Measurements from ENCODE around the gene YWHAE. TPM values are rescaled to one million over a fixed set of nuclear protein-coding genes. Genes with fewer than 3 reads are reported as not detected.
A peak's percentile ranks its signal among the peaks of the same experiment; 100 is the strongest.
"Not testable (repeated sequence)": the region's sequence is repeated elsewhere in the genome, so short reads cannot be mapped to it uniquely, and the experiment has no call there.

The YWHAE gene
- total and polyA plus RNA-seq, 10 of the 15 experiments (the other 5 are each of a cell fraction or from before 2014, with no cell fraction given): 189 to 651 (median 469) TPM

GRCh38 chr17:1387490-1388227 is 12.4 kb downstream of the YWHAE start:
- H3K9me3 ChIP-seq (replicated peaks; ENCODE audit: control insufficient read depth, insufficient read depth, low read length); H3K4me1 ChIP-seq (ENCODE audit: control insufficient read depth, insufficient read depth, low read length); FAIRE-seq; H3K4me3 ChIP-seq; H3K27ac ChIP-seq (ENCODE audit: control insufficient read depth, insufficient read depth); H2AFZ ChIP-seq (ENCODE audit: control insufficient read depth, low read depth, low read length); ATAC-seq; intact Hi-C loops (cut with micrococcal nuclease; ENCODE audit: unreplicated experiment); H3K27me3 ChIP-seq (replicated peaks in 1 of 2; ENCODE audit: control insufficient read depth in 2 of 2, insufficient read depth in 2 of 2, low read length in 1 of 2); BruUV-seq (replicated peaks); H3K4me2 ChIP-seq (ENCODE audit: control insufficient read depth, insufficient read depth); DNase-seq (ENCODE audit: low read depth, low spot score); H3K36me3 ChIP-seq (ENCODE audit: control insufficient read depth in 2 of 2, insufficient read depth in 2 of 2, low read length in 1 of 2); H3K9ac ChIP-seq (ENCODE audit: control insufficient read depth, insufficient read depth, low read length); in situ Hi-C loops (cut with MboI): not testable (repeated sequence)
- TF ChIP-seq MLLT1 (IDR thresholded peaks at IDR 0.05): peak; percentile 28; the same call in 1 of the 2 replicates
- RAD21 ChIA-PET (ENCODE audit: unreplicated experiment): interaction anchor here (0.9 to 1.3 kb wide), 3 partner anchors 10 to 23 kb away, joined by 3 to 4 read pairs (median 3); no protein-coding TSS in a partner anchor
- SMC1A ChIA-PET (ENCODE audit: uncharacterized antibody, unreplicated experiment): interaction anchor here (1.2 to 6.9 kb wide), 4 partner anchors 9 to 66 kb away, joined by 4 to 61 read pairs (median 4); no protein-coding TSS in a partner anchor
- Histone ChIP-seq H3K79me2 (ENCODE audit: control insufficient read depth, insufficient read depth, low read length) (peaks cover 97% of the 10 kb centered on the region), H4K20me1 (ENCODE audit: control insufficient read depth, insufficient read depth) (peaks cover 12% of the 10 kb centered on the region)
- POLR2A ChIA-PET: interaction anchor here (0.6 to 2.0 kb wide), 9 partner anchors 9 to 566 kb away, joined by 3 to 9 read pairs (median 4); no protein-coding TSS in a partner anchor
- WGBS (ENCODE audit: insufficient coverage, insufficient replicate concordance, low lambda C conversion rate, missing lambda C conversion rate): 78% methylated on average over 13 of the region's 22 CpGs
- CTCF ChIA-PET: interaction anchor here (1.6 to 5.9 kb wide), 3 partner anchors 21 to 22 kb away, joined by 3 to 61 read pairs (median 12); no protein-coding TSS in a partner anchor

GRCh38 chr17:1386675-1387190 is 13.3 kb downstream of the YWHAE start:
- DNase-seq (ENCODE audit: low read depth, low spot score); ATAC-seq; intact Hi-C loops (cut with micrococcal nuclease; ENCODE audit: unreplicated experiment); BruUV-seq (replicated peaks); H3K9me3 ChIP-seq (replicated peaks; ENCODE audit: control insufficient read depth, insufficient read depth, low read length); H3K4me2 ChIP-seq (ENCODE audit: control insufficient read depth, insufficient read depth); in situ Hi-C loops (cut with MboI); H2AFZ ChIP-seq (ENCODE audit: control insufficient read depth, low read depth, low read length); H3K9ac ChIP-seq (ENCODE audit: control insufficient read depth, insufficient read depth, low read length); H3K4me3 ChIP-seq; H3K27ac ChIP-seq (ENCODE audit: control insufficient read depth, insufficient read depth); H3K4me1 ChIP-seq (ENCODE audit: control insufficient read depth, insufficient read depth, low read length); FAIRE-seq; H3K27me3 ChIP-seq (replicated peaks in 1 of 2; ENCODE audit: control insufficient read depth in 2 of 2, insufficient read depth in 2 of 2, low read length in 1 of 2): not testable (repeated sequence)
- 93% methylated on average over 7 of the region's 8 CpGs for WGBS (ENCODE audit: insufficient coverage, insufficient replicate concordance, low lambda C conversion rate, missing lambda C conversion rate)
- SMC1A ChIA-PET (ENCODE audit: uncharacterized antibody, unreplicated experiment): interaction anchor here (1.2 to 6.9 kb wide), 3 partner anchors 8 to 21 kb away, joined by 4 to 61 read pairs (median 8); no protein-coding TSS in a partner anchor
- POLR2A ChIA-PET: interaction anchor here (0.7 to 2.0 kb wide), 5 partner anchors 10 to 565 kb away, joined by 3 to 9 read pairs (median 3); no protein-coding TSS in a partner anchor
- CTCF ChIA-PET: interaction anchor here (0.8 to 2.1 kb wide), 3 partner anchors 15 to 21 kb away, joined by 3 to 12 read pairs (median 5); no protein-coding TSS in a partner anchor
- peaks cover 12% of the 10 kb centered on the region for H4K20me1 ChIP-seq (ENCODE audit: control insufficient read depth, insufficient read depth)
- peaks cover 95% of the 10 kb centered on the region for H3K79me2 ChIP-seq (ENCODE audit: control insufficient read depth, insufficient read depth, low read length)
- RAD21 ChIA-PET (ENCODE audit: unreplicated experiment): interaction anchor here (0.9 kb wide), 1 partner anchor 22 kb away, joined by 3 read pairs; no protein-coding TSS in a partner anchor
- peaks cover 3 to 12% of the 10 kb centered on the region in 2 experiments; a peak in 3 of 4 replicates for H3K36me3 ChIP-seq (ENCODE audit: control insufficient read depth in 2 of 2, insufficient read depth in 2 of 2, low read length in 1 of 2)

All from GM12878 (cell line).